K562 (cell line): ENCODE results near the gene ISG20. TPM values are rescaled to one million over a fixed set of nuclear protein-coding genes. Genes with fewer than 3 reads are reported as not detected.

Experiments
- ATAC-seq: fragments of 200-7000 bp; cut with Tn5 transposase; 3 replicates; pipeline ENCODE4 v1.9.1; 2020; ENCODE audit warnings: moderate library complexity
- BruUV-seq: library from RNA; stranded (reverse); fragments of 400-500 nt; replicated peaks from 2 replicates; lab custom pipeline; 2021; lab: Mats Ljungman, UMichigan
- CTCF ChIA-PET: fragments of 300-600 bp; formaldehyde crosslinking; extraction: SDS; loops from one replicate; lab custom pipeline; 2021; ENCODE audit warnings: low intra/inter-chr PET ratio; lab: Yijun Ruan, JAX
- POLR2A ChIA-PET: fragments of 300-600, 350-650 bp; sonication (Branson Sonifier 250); formaldehyde crosslinking; extraction: SDS; loops from one replicate; lab custom pipeline; 2021; ENCODE audit warnings: antibody characterized with exemption, inconsistent platforms; lab: Yijun Ruan, JAX
- DNase-seq, 4 experiments: peaks; one replicate each; pipeline versions ENCODE4 v3.0.0 to v3.0.0-alpha.2; 2011 to 2018; ENCODE audit warnings: low spot score in 3 of 4, mixed read lengths in 3 of 4; ENCODE audit errors: extremely low read depth in 1 of 4
- FAIRE-seq: peaks from 2 replicates; lab custom pipeline; 2011; peaks lifted over from hg19 to GRCh38; lab: Jason Lieb, UNC
- H2AFZ ChIP-seq: 2 replicates; pipeline ENCODE4 v1.6.0; 2011; ENCODE audit warnings: low read depth, low read length, control low read depth, inconsistent platforms
- H3K27ac ChIP-seq: fragments of 200-600 bp; 3 replicates; pipeline ENCODE4 v1.8.0; 2011; ENCODE audit warnings: low read depth, mild to moderate bottlenecking, control low read depth, inconsistent platforms, low read length, moderate library complexity, mixed read lengths; ENCODE audit errors: extremely low read depth
- H3K27me3 ChIP-seq, 2 experiments: fragments of 300-600 bp in 1 of 2; 2 replicates in 1 of 2; 3 replicates in 1 of 2; pipeline versions ENCODE4 v1.6.0 to v1.8.0; 2011; ENCODE audit warnings: inconsistent platforms in 2 of 2, low read length in 2 of 2, mild to moderate bottlenecking in 1 of 2, mixed read lengths in 1 of 2, moderate library complexity in 1 of 2; ENCODE audit not compliant: control insufficient read depth in 2 of 2, insufficient read depth in 2 of 2
- H3K36me3 ChIP-seq: fragments of 300-600 bp; 3 replicates; pipeline ENCODE4 v1.8.0; 2011; ENCODE audit warnings: mild to moderate bottlenecking, low read length, inconsistent platforms; ENCODE audit not compliant: control insufficient read depth, insufficient read depth
- H3K4me1 ChIP-seq, 2 experiments: fragments of 200-600 bp in 1 of 2; replicated peaks in 1 of 2; 2 replicates in 1 of 2; 3 replicates in 1 of 2; pipeline versions ENCODE4 v1.5.1 to v1.8.0; 2011; ENCODE audit warnings: inconsistent platforms in 2 of 2, low read length in 2 of 2, mild to moderate bottlenecking in 1 of 2, mixed read lengths in 1 of 2, moderate library complexity in 1 of 2; ENCODE audit not compliant: control insufficient read depth in 2 of 2, insufficient read depth in 2 of 2
- H3K4me2 ChIP-seq: 2 replicates; pipeline ENCODE4 v1.6.1; 2011; ENCODE audit warnings: low read length, control low read depth, inconsistent platforms, mixed read lengths; ENCODE audit not compliant: insufficient read depth
- H3K4me3 ChIP-seq: fragments of 200-600 bp; sonication (generic), shearing (Covaris generic); 2 replicates; pipeline ENCODE4 v1.5.1; 2016; ENCODE audit warnings: control low read depth, inconsistent platforms
- H3K79me2 ChIP-seq: fragments of 200-600 bp; 3 replicates; pipeline ENCODE4 v1.8.0; 2011; ENCODE audit warnings: low read length, inconsistent platforms; ENCODE audit not compliant: control insufficient read depth, insufficient read depth
- H3K9ac ChIP-seq, 2 experiments: 2 replicates each; pipeline versions ENCODE4 v1.6.0 to v1.6.1; 2011; ENCODE audit warnings: low read depth in 2 of 2, low read length in 2 of 2, control low read depth in 1 of 2, inconsistent platforms in 1 of 2, mild to moderate bottlenecking in 1 of 2, mixed read lengths in 1 of 2; ENCODE audit not compliant: insufficient read depth in 1 of 2
- H3K9me1 ChIP-seq: one replicate; pipeline ENCODE4 v1.6.0; 2011; ENCODE audit warnings: inconsistent platforms, mild to moderate bottlenecking, low read length, moderate library complexity; ENCODE audit not compliant: control insufficient read depth, insufficient read depth
- H3K9me3 ChIP-seq: replicated peaks from 2 replicates; pipeline ENCODE4 v1.5.1; 2011; ENCODE audit warnings: low read depth, low read length, inconsistent platforms; ENCODE audit not compliant: control insufficient read depth, insufficient read depth
- H4K20me1 ChIP-seq: replicated peaks from 2 replicates; pipeline ENCODE4 v1.6.1; 2011; ENCODE audit warnings: low read length, inconsistent platforms, mixed read lengths; ENCODE audit not compliant: control insufficient read depth, insufficient read depth
- CC2D1A ChIP-seq: fragments of 450-650 bp; IDR thresholded peaks from 2 replicates; pipeline ENCODE4 v1.6.1; 2017; ENCODE audit warnings: mild to moderate bottlenecking
- CHD7 ChIP-seq: fragments of 200-600 bp; sonication (generic); IDR thresholded peaks from one replicate; pipeline ENCODE4 v1.6.1; 2012; ENCODE audit warnings: mild to moderate bottlenecking, low read depth, low read length, inconsistent platforms
- MBD1 ChIP-seq: fragments of 250-450 bp; sonication (Bioruptor Pico); IDR thresholded peaks from 2 replicates; pipeline ENCODE4 v1.8.0; 2022; ENCODE audit warnings: inconsistent platforms
- SFPQ ChIP-seq: fragments of 200-400 bp; formaldehyde crosslinking; IDR thresholded peaks from 2 replicates; pipeline ENCODE4 v1.6.1; 2017; ENCODE audit warnings: mild to moderate bottlenecking, low read depth, low read length, moderate library complexity
- WGBS: fragments of 100-300 bp; shearing (Covaris generic); methylation state at CpG from one replicate; pipeline ENCODE4 v1.1.6; 2016; ENCODE audit warnings: low coverage, mixed read lengths; ENCODE audit not compliant: insufficient coverage; ENCODE audit errors: missing lambda C conversion rate; 5-methylcytosine and 5-hydroxymethylcytosine counted together
- in situ Hi-C: fragments of 300-500 bp; cut with MboI; formaldehyde crosslinking; loops from 4 replicates; pipeline ENCODE4 v1.15.0; 2018; ENCODE audit warnings: inconsistent platforms, mixed read lengths
- intact Hi-C: fragments of 100-400 bp; cut with micrococcal nuclease; formaldehyde crosslinking; loops from 2 replicates; pipeline ENCODE4 v1.14.2; 2022
- polyA plus RNA-seq, 8 experiments: library from polyadenylated mRNA; depleted of rRNA in 4 of 8; stranded (reverse) in 5 of 8; unstranded in 3 of 8; fragments of >200 nt; fragmentation: Nextera tagmentation in 2 of 8; fragmentation: Illumina TruSeq in 1 of 8; extraction: Ambion mirVana in 2 of 8; extraction: Trizol in 1 of 8; gene quantifications; 2 replicates each; pipeline versions ENCODE4 v1.2.1 to v1.2.3, GENCODE V29; 2011 to 2014; ENCODE audit warnings: inconsistent platforms in 1 of 8, missing spikeins in 1 of 8
- total RNA-seq, 7 experiments: library from RNA; depleted of rRNA in 6 of 7; stranded (reverse); fragments of >200 nt in 6 of 7; fragmentation: Illumina TruSeq in 2 of 7; extraction: Trizol in 2 of 7; gene quantifications; 2 replicates each; pipeline versions ENCODE4 v1.2.1 to v1.2.3, GENCODE V29; 2011 to 2021; ENCODE audit warnings: low replicate concordance in 1 of 7

The ISG20 gene
- total and polyA plus RNA-seq, 9 of the 15 experiments (the other 6 are each of a cell fraction or from before 2014, with no cell fraction given), result 0.06 to 2.1 (median 1.00) TPM

- H3K79me2 ChIP-seq, result peaks cover 69% of the 10 kb centered on the region
- peaks cover 34% of the 10 kb centered on the region for H4K20me1 ChIP-seq
- H3K4me1 ChIP-seq, result peaks cover 14 to 24% of the 10 kb centered on the region in 2 experiments; a peak in 4 of 5 replicates
- H3K27me3 ChIP-seq, result no peaks in the 10 kb centered on the region
- no peak overlapping the region for H2AFZ ChIP-seq
- intact Hi-C loops (no loop called here), in situ Hi-C loops (no loop called here)
- peak overlapping the region; percentile 91 for H3K4me2 ChIP-seq
- peak overlapping the region; percentile 11 to 87; a peak in 3 of 4 replicates for H3K9ac ChIP-seq
- no peak for FAIRE-seq
- no peak for DNase-seq
- ATAC-seq, result no peak
- H3K27ac ChIP-seq, result peak overlapping the region; percentile 91; the same call in 1 of the 3 replicates
- no peak for TF ChIP-seq MBD1
- no peak for TF ChIP-seq CC2D1A
- no peak for TF ChIP-seq CHD7
- no peak for TF ChIP-seq SFPQ
- ChIA-PET CTCF (no interaction called here), POLR2A (interaction anchor here (1.0 to 1.8 kb wide), 2 partner anchors 8 to 14 kb away, joined by 4 to 6 read pairs; no protein-coding TSS in a partner anchor)
- no peaks in the 10 kb centered on the region for H3K9me3 ChIP-seq
- BruUV-seq, result no TSS peak
- H3K36me3 ChIP-seq, result peaks cover 47% of the 10 kb centered on the region
- no peaks in the 10 kb centered on the region for H3K9me1 ChIP-seq
- H3K4me3 ChIP-seq, result peak overlapping the region; percentile 68
- 2% methylated on average over 5 of the region's 5 CpGs for WGBS
Observed at GRCh38 chr15:88622605-88622975, 16.2 kb upstream of the ISG20 start.
